CD4-positive, alpha-beta T cell treated with Interleukin-12 subunit alpha and Interleukin-12 subunit beta, for 1 hour (primary cell): Measurements from ENCODE around the gene IVNS1ABP.
A peak's percentile ranks its signal among the peaks of the same experiment; 100 is the strongest.
"Not testable (repeated sequence)": the region's sequence is repeated elsewhere in the genome, so short reads cannot be mapped to it uniquely, and the experiment has no call there.

Experiments
- DNase-seq: peaks from one replicate; pipeline ENCODE4 v3.0.0-alpha.2; 2020

Gene IVNS1ABP

DNA sequence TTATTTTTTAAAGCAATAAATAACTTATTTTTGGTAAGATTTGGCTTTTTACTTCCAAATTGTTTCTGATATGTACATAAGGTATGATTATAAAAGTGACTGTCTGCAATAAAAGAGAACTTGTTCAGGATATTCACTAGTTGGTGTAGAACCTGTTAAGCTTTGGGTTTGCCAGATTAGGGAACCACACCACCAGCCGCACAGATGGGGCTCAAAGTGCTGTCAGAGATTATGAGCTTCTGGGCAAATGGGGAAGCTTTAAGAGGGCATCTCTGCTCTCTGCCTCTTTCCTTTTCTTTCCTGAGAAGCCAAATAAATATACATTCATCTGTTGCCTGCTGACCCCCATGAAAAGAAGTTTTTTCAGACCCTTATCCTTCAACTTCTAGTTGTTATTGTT is 25.4 kb downstream of the IVNS1ABP start:
- DNase-seq, result no peak

GRCh38 chr1:185291159-185291558 is 25.9 kb downstream of the IVNS1ABP start:
- DNase-seq, result no peak

- DNase-seq, result no peak
Measured at GRCh38 chr1:185289880-185290279, 27.2 kb downstream of the IVNS1ABP start.

- DNase-seq, result no peak
Measured at GRCh38 chr1:185288435-185288834, 28.6 kb downstream of the IVNS1ABP start.

GRCh38 chr1:185287451-185287850 is 29.6 kb downstream of the IVNS1ABP start:
- DNase-seq, result no peak

- no peak for DNase-seq
Measured at GRCh38 chr1:185284533-185285276, 32.3 kb downstream of the IVNS1ABP start.

DNA sequence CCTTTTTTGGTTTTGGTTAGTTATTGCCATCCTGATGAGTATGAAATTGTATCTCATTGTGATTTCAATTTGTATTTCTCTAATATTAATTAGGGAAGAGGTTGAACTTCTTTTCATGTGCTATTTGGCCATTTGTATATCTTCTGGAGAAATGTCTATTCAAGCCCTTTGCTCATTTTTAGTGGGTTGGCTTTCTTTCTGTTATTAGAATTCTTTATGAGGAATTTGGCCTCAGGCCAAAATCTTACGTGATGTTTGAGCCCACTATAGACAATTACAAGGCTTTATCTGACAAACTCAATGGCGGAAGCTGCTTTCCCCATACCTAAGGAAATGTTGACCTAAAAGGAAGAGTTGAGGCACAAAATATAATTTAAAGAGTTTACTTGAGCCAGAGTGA is 32.9 kb downstream of the IVNS1ABP start:
- no peak for DNase-seq

- DNase-seq, result peak; percentile 60
Measured at GRCh38 chr1:185281245-185281644, 35.8 kb downstream of the IVNS1ABP start.

DNA sequence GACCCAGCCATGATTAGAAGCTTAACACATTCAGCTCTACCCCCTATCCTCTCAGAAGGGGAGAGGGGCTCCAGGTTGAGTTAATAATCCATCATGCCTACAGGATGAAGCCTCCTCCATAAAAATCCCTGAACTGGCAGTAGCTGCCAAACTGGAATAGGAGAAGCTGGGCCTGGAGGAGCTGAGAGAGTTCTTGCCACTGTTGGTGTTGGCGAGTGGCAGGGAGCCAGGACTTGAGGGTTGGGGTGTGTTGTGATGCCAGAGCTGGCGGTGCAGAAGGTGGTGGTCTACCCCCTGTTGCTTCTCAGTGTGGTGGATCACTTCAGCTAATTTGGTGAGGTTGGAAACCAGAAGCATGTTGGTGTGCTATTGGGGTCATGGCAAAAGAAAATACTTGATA is 36.5 kb downstream of the IVNS1ABP start:
- no peak for DNase-seq

GRCh38 chr1:185279571-185279970 is 37.5 kb downstream of the IVNS1ABP start:
- no peak for DNase-seq

GRCh38 chr1:185271921-185272320 is 45.1 kb downstream of the IVNS1ABP start:
- no peak for DNase-seq

DNA sequence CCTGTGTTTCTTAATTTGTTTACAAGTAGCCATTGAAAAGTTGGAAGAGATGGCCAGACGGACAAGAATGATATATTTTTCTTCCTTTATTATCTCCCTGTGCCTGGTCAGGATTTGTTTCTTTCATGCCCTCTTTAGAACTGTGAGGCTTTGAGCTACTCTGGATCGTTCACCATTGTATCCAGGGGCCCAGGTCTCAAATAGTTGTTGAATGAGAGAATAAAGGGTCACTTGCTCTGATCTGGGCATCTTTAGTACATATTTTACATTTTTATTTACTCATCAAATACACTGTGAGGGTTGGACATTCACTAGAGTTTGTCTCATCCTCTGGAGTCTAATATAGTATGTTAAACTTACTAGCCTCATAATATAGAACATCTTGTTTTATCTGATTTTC is 48.7 kb downstream of the IVNS1ABP start:
- DNase-seq, result no peak

GRCh38 chr1:185267701-185268100 is 49.3 kb downstream of the IVNS1ABP start:
- no peak for DNase-seq

- no peak for DNase-seq
Measured at GRCh38 chr1:185267301-185267700, 49.7 kb downstream of the IVNS1ABP start.

GRCh38 chr1:185265314-185265713 is 51.7 kb downstream of the IVNS1ABP start:
- DNase-seq, result no peak

DNA sequence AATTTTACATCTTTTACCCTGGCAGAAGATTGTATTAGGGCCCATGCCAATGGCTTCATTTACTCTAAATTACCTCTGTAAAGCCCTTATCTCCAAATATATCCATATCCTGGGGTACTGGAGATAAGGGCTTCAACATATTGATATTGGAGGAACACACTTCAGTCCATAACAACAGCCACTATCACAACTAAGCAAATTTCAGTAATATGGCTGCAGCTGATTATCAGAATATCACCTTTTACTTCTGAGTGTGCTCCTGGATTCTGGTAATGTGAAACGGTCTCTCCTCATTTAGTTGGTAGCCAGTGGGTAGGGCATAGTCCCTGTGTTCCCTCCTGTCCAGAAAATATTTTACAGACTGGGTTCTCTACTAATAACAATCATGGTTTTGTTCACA is 53.3 kb downstream of the IVNS1ABP start:
- no peak for DNase-seq

GRCh38 chr1:185263292-185263691 is 53.8 kb downstream of the IVNS1ABP start:
- no peak for DNase-seq

GRCh38 chr1:185262151-185262550 is 54.9 kb downstream of the IVNS1ABP start:
- no peak for DNase-seq

DNA sequence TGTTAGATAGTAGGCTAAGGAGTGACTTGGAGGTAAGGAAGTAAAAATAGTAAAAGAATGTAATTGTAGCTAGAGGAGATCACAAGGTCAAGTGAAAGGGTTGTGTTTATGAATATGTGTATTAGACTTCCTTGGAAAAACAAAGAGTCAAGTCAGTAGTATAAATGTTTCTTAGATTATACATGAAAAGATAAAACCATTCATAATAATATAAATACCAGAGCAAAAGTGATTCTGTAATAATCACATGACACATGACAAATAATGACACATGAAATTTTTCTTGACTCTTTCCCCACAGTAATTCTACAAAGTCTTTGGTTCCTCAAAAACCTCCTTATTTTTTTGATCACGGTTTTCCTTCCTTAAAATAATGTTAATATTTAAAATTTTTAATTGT is 56.4 kb downstream of the IVNS1ABP start:
- no peak for DNase-seq

DNA sequence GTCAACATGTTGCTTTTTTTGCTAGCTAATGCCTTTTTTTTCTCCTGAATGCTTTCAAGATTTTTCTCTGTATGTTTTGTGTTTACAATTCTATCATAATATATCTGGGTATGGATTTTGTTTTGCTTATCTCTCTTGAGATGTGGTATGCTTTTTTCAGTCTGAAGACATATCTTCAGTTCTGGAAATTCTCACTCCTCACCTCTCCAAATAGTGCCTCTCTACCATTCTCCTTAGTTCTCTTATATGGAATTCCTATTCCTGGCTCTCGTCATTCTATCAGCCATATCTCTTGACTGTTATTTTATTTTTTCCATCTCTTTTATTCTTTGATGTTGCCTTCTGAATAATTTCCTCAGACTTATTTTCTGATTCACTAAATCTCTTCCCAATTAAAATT is 58.4 kb downstream of the IVNS1ABP start:
- no peak for DNase-seq

DNA sequence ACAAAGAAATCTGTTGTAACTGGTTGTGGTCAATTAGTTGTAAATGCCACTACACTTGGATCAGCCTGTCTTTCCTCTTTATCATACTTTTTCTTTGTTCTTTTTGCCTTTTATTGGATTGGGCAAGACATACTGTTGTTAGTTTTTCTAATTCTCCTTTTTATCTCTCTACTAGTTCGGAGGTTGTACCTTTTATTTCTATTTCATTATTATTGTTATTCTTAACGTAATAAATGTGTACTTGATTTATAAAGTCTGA is 59.2 kb downstream of the IVNS1ABP start:
- no peak for DNase-seq

- DNase-seq, result not testable (repeated sequence)
Measured at GRCh38 chr1:185257116-185257949, 59.7 kb downstream of the IVNS1ABP start.

DNA sequence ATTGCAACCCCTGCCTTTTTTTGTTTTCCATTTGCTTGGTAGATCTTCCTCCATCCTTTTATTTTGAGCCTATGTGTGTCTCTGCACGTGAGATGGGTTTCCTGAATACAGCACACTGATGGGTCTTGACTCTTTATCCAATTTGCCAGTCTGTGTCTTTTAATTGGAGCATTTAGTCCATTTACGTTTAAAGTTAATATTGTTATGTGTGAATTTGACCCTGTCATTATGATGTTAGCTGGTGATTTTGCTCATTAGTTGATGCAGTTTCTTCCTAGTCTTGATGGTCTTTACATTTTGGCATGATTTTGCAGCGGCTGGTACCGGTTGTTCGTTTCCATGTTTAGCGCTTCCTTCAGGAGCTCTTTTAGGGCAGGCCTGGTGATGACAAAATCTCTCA is 61.4 kb downstream of the IVNS1ABP start:
- not testable (repeated sequence) for DNase-seq

DNA sequence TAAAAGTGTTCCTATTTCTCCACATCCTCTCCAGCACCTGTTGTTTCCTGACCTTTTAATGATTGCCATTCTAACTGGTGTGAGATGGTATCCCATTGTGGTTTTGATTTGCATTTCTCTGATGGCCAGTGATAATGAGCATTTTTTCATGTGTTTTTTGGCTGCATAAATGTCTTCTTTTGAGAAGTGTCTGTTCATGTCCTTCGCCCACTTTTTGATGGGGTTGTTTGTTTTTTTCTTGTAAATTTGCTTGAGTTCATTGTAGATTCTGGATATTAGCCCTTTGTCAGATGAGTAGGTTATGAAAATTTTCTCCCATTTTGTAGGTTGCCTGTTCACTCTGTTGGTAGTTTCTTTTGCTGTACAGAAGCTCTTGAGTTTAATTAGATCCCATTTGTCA is 64.6 kb downstream of the IVNS1ABP start:
- DNase-seq, result not testable (repeated sequence)

DNA sequence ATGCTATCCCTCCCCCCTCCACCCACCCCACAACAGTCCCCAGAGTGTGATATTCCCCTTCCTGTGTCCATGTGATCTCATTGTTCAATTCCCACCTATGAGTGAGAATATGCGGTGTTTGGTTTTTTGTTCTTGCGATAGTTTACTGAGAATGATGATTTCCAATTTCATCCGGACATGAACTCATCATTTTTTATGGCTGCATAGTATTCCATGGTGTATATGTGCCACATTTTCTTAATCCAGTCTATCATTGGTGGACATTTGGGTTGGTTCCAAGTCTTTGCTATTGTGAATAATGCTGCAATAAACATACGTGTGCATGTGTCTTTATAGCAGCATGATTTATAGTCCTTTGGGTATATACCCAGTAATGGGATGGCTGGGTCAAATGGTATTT is 65.1 kb downstream of the IVNS1ABP start:
- not testable (repeated sequence) for DNase-seq
